ENCODE results near the gene ZBTB21. TPM values are rescaled to one million over a fixed set of nuclear protein-coding genes. Genes with fewer than 3 reads are reported as not detected.

Gene ZBTB21
- total RNA-seq, 1 experiment from 2014 or later: 17.9 TPM

DNA sequence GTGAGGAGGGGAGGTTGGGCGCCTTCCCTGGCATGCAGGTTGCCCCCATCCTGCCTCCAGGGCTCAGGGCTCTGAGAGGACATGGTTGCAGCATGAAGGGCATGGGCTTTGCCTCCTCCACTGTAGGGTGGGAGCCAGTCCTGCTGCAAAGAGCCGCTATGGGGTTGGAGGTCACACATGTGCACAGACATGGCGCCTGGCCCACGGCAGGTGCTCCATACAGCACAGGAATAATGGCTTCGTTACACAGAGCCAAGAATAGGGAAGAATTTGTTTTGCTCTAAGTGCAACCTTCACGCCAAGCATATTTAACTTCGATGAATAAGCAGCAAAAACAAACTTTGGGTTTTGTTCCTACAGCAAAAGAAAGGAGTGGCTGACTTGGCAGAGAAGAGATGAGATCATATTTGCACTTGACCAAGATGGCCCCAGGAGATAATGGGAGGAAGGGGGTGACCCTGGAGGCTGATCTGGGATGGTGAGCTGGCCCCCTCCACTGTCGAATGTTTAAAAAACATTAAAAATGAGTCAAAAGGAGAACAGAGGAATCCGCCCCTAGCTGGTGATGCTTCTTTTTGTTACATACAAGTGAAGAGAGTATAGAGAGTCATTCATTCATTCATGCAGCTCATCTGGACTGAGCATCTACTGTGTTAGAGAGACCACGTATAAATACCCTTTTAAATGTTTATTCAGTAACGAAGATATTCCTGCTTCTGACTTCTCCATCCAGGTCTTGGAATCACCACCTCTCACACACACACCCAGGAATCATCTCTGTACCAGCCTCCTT lies 43.9 kb downstream of the ZBTB21 start:
- H3K4me1 ChIP-seq (ENCODE audit: control insufficient read depth, insufficient read depth, low read length): no peaks in the 10 kb centered on the region
- DNase-seq (ENCODE audit: low read depth, low spot score): no peak
- no peak for ATAC-seq
- ChIA-PET CTCF (interaction anchor here (1.2 kb wide), 1 partner anchor 141 kb away, joined by 4 read pairs; no protein-coding TSS in a partner anchor), POLR2A (no interaction called here)
- BruUV-seq (replicated peaks): no TSS peak
- H3K9me3 ChIP-seq (ENCODE audit: control insufficient read depth, insufficient read depth, low read depth, low read length): no peaks in the 10 kb centered on the region
- in situ Hi-C loops (cut with HindIII; ENCODE audit: low pct_unique_long_range_greater_than_20kb, low sequenced_read_pairs): no loop called here
- no peaks in the 10 kb centered on the region for H3K36me3 ChIP-seq (ENCODE audit: control insufficient read depth, insufficient read depth, low read length)
- TF ChIP-seq POLR2AphosphoS5 (IDR thresholded peaks at IDR 0.05; ENCODE audit: low read depth, low read length) (no peak), SIN3A (IDR thresholded peaks at IDR 0.05; ENCODE audit: borderline replicate concordance, insufficient read depth, low read depth, low read length) (no peak), TCF7L2 (IDR thresholded peaks at IDR 0.05; ENCODE audit: low read depth, low read length) (no peak), REST (IDR thresholded peaks at IDR 0.05; ENCODE audit: insufficient read depth in 1 of 2, low read depth in 2 of 2, low read length in 1 of 2) (no peak)
- TF ChIP-seq, protein P1, sequence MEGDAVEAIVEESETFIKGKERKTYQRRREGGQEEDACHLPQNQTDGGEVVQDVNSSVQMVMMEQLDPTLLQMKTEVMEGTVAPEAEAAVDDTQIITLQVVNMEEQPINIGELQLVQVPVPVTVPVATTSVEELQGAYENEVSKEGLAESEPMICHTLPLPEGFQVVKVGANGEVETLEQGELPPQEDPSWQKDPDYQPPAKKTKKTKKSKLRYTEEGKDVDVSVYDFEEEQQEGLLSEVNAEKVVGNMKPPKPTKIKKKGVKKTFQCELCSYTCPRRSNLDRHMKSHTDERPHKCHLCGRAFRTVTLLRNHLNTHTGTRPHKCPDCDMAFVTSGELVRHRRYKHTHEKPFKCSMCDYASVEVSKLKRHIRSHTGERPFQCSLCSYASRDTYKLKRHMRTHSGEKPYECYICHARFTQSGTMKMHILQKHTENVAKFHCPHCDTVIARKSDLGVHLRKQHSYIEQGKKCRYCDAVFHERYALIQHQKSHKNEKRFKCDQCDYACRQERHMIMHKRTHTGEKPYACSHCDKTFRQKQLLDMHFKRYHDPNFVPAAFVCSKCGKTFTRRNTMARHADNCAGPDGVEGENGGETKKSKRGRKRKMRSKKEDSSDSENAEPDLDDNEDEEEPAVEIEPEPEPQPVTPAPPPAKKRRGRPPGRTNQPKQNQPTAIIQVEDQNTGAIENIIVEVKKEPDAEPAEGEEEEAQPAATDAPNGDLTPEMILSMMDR (IDR thresholded peaks at IDR 0.05): no peak
- H3K4me3 ChIP-seq (ENCODE audit: low read depth in 2 of 2, low read length in 2 of 2): no peak overlapping the region
- no peaks in the 10 kb centered on the region for H3K27me3 ChIP-seq (ENCODE audit: control insufficient read depth, insufficient read depth, low read length)
- no peak overlapping the region for H3K27ac ChIP-seq (ENCODE audit: low read length)
- intact Hi-C loops (cut with micrococcal nuclease; ENCODE audit: unreplicated experiment): no loop called here

DNA sequence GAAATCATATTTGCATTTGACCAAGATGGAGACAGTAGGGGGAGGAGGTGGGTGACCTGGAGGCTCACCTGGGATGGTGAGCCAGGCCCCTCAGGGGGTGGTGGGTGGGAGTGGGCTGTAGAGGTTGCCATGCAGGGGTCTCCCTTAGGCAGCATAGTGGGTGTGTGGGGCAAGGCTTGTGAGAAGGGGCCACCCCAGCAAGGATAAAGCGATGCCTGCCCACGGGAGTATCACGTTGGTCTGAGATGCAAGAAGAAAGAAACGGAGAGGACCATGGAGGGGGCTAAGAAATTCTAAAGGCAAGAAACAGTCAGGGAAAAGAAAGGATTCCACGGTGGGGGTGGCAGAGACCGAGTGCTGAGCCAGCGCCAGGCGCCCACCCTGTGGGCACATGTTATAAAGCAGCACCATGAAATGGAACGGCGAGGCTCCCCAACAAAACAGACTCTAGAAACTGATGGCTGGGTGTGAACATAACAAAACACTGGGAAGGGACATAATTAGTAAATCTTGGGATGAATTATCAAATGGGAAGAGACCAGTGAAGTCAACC lies 44.6 kb downstream of the ZBTB21 start:
- DNase-seq (ENCODE audit: low read depth, low spot score) (no peak), ATAC-seq (no peak)
- ChIA-PET POLR2A (no interaction called here), CTCF (no interaction called here)
- no TSS peak for BruUV-seq (replicated peaks)
- TF ChIP-seq SIN3A (IDR thresholded peaks at IDR 0.05; ENCODE audit: borderline replicate concordance, insufficient read depth, low read depth, low read length) (no peak), POLR2AphosphoS5 (IDR thresholded peaks at IDR 0.05; ENCODE audit: low read depth, low read length) (no peak), TCF7L2 (IDR thresholded peaks at IDR 0.05; ENCODE audit: low read depth, low read length) (no peak), REST (IDR thresholded peaks at IDR 0.05; ENCODE audit: insufficient read depth in 1 of 2, low read depth in 2 of 2, low read length in 1 of 2) (no peak)
- TF ChIP-seq, protein P1 (IDR thresholded peaks at IDR 0.05): no peak
- Histone ChIP-seq H3K4me1 (ENCODE audit: control insufficient read depth, insufficient read depth, low read length) (no peaks in the 10 kb centered on the region), H3K9me3 (ENCODE audit: control insufficient read depth, insufficient read depth, low read depth, low read length) (no peaks in the 10 kb centered on the region), H3K36me3 (ENCODE audit: control insufficient read depth, insufficient read depth, low read length) (no peaks in the 10 kb centered on the region), H3K27ac (ENCODE audit: low read length) (no peak overlapping the region), H3K4me3 (ENCODE audit: low read depth in 2 of 2, low read length in 2 of 2) (no peak overlapping the region), H3K27me3 (ENCODE audit: control insufficient read depth, insufficient read depth, low read length) (no peaks in the 10 kb centered on the region)
- intact Hi-C loops (cut with micrococcal nuclease; ENCODE audit: unreplicated experiment): no loop called here
- in situ Hi-C loops (cut with HindIII; ENCODE audit: low pct_unique_long_range_greater_than_20kb, low sequenced_read_pairs): no loop called here
